ENCODE results near the gene GABRE.

The GABRE gene

DNA sequence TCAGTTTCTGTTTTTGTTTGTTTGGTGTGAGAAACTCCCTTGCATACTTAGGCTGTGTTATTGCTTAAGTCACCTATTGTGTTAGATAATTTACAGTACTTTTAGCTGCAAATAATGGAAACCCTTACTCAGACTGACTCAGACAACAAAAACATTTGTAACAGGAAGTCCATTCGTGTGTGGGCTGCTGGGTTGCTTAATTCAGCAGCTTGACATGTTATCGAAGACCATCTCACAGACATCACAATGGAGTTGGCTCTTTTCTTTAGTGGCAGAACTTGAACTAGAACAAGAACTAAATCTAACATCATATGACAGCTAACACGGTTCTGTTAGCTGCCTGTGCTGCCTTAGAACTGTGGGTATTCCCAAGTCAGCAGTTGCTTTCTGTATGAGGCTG lies 9.9 kb upstream of the GABRE start:
- Histone ChIP-seq H2BK5ac (ENCODE audit: low read length) (no peak overlapping the region), H3K4me2 (ENCODE audit: low read length) (no peak overlapping the region), H3K18ac (ENCODE audit: low read length) (no peak overlapping the region), H3K27me3 (ENCODE audit: insufficient read depth, low read length, poor library complexity) (no peaks in the 10 kb centered on the region), H2BK120ac (ENCODE audit: low read depth, low read length) (no peak overlapping the region), H3K56ac (ENCODE audit: low read length) (no peak overlapping the region), H2BK15ac (replicated peaks; ENCODE audit: low read depth) (no peak overlapping the region), H3K9ac (ENCODE audit: low read length) (no peak overlapping the region), H3K79me1 (ENCODE audit: low read length) (no peaks in the 10 kb centered on the region), H3K4ac (ENCODE audit: low read depth, low read length) (no peak overlapping the region), H3K23ac (ENCODE audit: low read length) (no peak overlapping the region), H3K4me1 (ENCODE audit: control insufficient read depth, low read depth, low read length) (no peaks in the 10 kb centered on the region), H3K36me3 (ENCODE audit: control insufficient read depth, insufficient read depth, low read length) (no peaks in the 10 kb centered on the region), H3K79me2 (ENCODE audit: control insufficient read depth, insufficient read depth, low read length) (no peaks in the 10 kb centered on the region), H2AK5ac (ENCODE audit: low read length) (no peak overlapping the region), H3K4me3 (ENCODE audit: low read length) (no peak overlapping the region), H3K27ac (ENCODE audit: low read depth, low read length) (no peak overlapping the region), H4K5ac (ENCODE audit: low read length) (no peak overlapping the region), H4K8ac (ENCODE audit: low read depth, low read length) (no peak overlapping the region)
- no CpG with 5 or more reads among the region's 3 CpGs for WGBS (ENCODE audit: extremely low coverage, insufficient coverage, low lambda C conversion rate)
- DNase-seq, result no peak

DNA sequence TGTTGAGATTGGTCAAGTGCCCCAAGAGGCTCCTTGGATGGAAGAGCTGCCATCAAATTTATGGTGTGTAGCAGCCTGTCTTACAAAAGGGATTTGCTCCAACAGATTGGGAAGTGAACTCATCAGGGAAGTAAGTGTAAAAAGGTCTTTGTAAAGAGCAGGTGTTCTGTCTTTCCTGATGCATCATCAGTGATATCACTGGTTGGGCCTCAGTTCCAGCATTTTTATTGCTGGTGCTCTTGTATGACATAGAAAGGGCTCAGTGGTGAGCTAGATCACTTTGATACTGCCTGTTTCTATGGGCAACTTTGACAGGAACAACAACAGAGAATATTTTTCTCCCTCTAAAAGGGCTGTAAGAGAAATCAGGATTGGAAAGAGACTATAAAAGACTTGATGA lies 8.7 kb upstream of the GABRE start:
- Histone ChIP-seq H3K27me3 (ENCODE audit: insufficient read depth, low read length, poor library complexity) (no peaks in the 10 kb centered on the region), H3K4me2 (ENCODE audit: low read length) (no peak overlapping the region), H3K9ac (ENCODE audit: low read length) (no peak overlapping the region), H3K18ac (ENCODE audit: low read length) (no peak overlapping the region), H4K5ac (ENCODE audit: low read length) (no peak overlapping the region), H3K23ac (ENCODE audit: low read length) (no peak overlapping the region), H2BK15ac (replicated peaks; ENCODE audit: low read depth) (no peak overlapping the region), H3K36me3 (ENCODE audit: control insufficient read depth, insufficient read depth, low read length) (no peaks in the 10 kb centered on the region), H2BK5ac (ENCODE audit: low read length) (no peak overlapping the region), H3K27ac (ENCODE audit: low read depth, low read length) (no peak overlapping the region), H3K4me3 (ENCODE audit: low read length) (no peak overlapping the region), H3K4me1 (ENCODE audit: control insufficient read depth, low read depth, low read length) (no peaks in the 10 kb centered on the region), H3K79me2 (ENCODE audit: control insufficient read depth, insufficient read depth, low read length) (no peaks in the 10 kb centered on the region), H2BK120ac (ENCODE audit: low read depth, low read length) (no peak overlapping the region), H3K79me1 (ENCODE audit: low read length) (no peaks in the 10 kb centered on the region), H3K4ac (ENCODE audit: low read depth, low read length) (no peak overlapping the region), H4K8ac (ENCODE audit: low read depth, low read length) (no peak overlapping the region), H2AK5ac (ENCODE audit: low read length) (no peak overlapping the region), H3K56ac (ENCODE audit: low read length) (no peak overlapping the region)
- DNase-seq, result no peak

DNA sequence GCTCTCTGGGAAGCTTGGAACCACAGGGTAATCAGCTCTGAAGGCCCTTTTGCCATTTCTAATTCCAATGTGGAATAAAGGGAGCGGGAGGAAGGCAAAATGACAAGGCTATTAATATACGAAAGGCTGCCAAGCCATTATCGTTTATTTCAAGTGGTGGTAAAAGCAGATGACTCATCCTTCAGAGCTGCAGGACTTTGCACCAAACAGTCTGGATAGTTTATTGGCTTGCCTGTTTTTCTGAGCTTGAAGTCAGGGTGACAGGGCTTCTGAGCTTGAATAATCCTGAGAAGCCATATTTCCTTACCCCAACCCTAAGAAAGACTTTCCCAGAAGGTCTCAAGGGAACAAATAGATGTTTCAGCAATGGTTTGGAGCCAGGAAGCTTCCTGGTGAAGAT lies 7.7 kb upstream of the GABRE start:
- H3K4ac ChIP-seq (ENCODE audit: low read depth, low read length), result no peak overlapping the region
- no peak overlapping the region for H3K23ac ChIP-seq (ENCODE audit: low read length)
- H3K4me3 ChIP-seq (ENCODE audit: low read length), result no peak overlapping the region
- no peak overlapping the region for H3K4me2 ChIP-seq (ENCODE audit: low read length)
- no peak overlapping the region for H2AK5ac ChIP-seq (ENCODE audit: low read length)
- no CpG with 5 or more reads among the region's 3 CpGs for WGBS (ENCODE audit: extremely low coverage, insufficient coverage, low lambda C conversion rate)
- H3K18ac ChIP-seq (ENCODE audit: low read length), result no peak overlapping the region
- H3K9ac ChIP-seq (ENCODE audit: low read length), result no peak overlapping the region
- no peaks in the 10 kb centered on the region for H3K79me2 ChIP-seq (ENCODE audit: control insufficient read depth, insufficient read depth, low read length)
- H3K27me3 ChIP-seq (ENCODE audit: insufficient read depth, low read length, poor library complexity), result no peaks in the 10 kb centered on the region
- no peak overlapping the region for H3K56ac ChIP-seq (ENCODE audit: low read length)
- no peaks in the 10 kb centered on the region for H3K36me3 ChIP-seq (ENCODE audit: control insufficient read depth, insufficient read depth, low read length)
- H4K5ac ChIP-seq (ENCODE audit: low read length), result no peak overlapping the region
- H2BK120ac ChIP-seq (ENCODE audit: low read depth, low read length), result no peak overlapping the region
- no peak for DNase-seq
- H2BK5ac ChIP-seq (ENCODE audit: low read length), result no peak overlapping the region
- H3K79me1 ChIP-seq (ENCODE audit: low read length), result no peaks in the 10 kb centered on the region
- no peaks in the 10 kb centered on the region for H3K4me1 ChIP-seq (ENCODE audit: control insufficient read depth, low read depth, low read length)
- no peak overlapping the region for H2BK15ac ChIP-seq (replicated peaks; ENCODE audit: low read depth)
- no peak overlapping the region for H4K8ac ChIP-seq (ENCODE audit: low read depth, low read length)
- H3K27ac ChIP-seq (ENCODE audit: low read depth, low read length), result no peak overlapping the region

DNA sequence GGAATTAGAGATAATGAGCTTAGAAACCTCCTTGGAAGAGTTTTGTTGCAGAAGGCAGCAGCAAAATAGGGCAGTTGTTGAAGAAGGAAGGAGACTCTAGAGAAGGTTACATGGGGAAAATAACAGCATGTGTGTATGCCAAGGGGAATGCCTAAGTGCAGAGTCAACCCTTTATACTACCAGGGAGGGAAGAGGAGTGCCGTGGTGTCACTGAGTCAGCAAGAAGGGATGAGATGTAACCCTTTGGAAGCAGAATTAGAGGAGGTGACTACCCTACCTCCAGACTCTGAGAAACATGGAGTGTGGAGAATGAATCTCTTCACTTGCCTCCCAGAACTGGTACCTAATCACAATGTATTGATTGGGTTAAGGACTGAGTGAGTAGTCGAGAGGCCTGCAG lies 6.7 kb upstream of the GABRE start:
- H4K5ac ChIP-seq (ENCODE audit: low read length), result no peak overlapping the region
- no peak overlapping the region for H3K56ac ChIP-seq (ENCODE audit: low read length)
- no peak overlapping the region for H3K4ac ChIP-seq (ENCODE audit: low read depth, low read length)
- no peak overlapping the region for H2AK5ac ChIP-seq (ENCODE audit: low read length)
- H3K18ac ChIP-seq (ENCODE audit: low read length), result no peak overlapping the region
- no peak for DNase-seq
- H3K27me3 ChIP-seq (ENCODE audit: insufficient read depth, low read length, poor library complexity), result no peaks in the 10 kb centered on the region
- no peak overlapping the region for H2BK120ac ChIP-seq (ENCODE audit: low read depth, low read length)
- H3K4me1 ChIP-seq (ENCODE audit: control insufficient read depth, low read depth, low read length), result no peaks in the 10 kb centered on the region
- no peak overlapping the region for H3K4me3 ChIP-seq (ENCODE audit: low read length)
- no peak overlapping the region for H2BK15ac ChIP-seq (replicated peaks; ENCODE audit: low read depth)
- no peak overlapping the region for H4K8ac ChIP-seq (ENCODE audit: low read depth, low read length)
- no CpG with 5 or more reads among the region's 2 CpGs for WGBS (ENCODE audit: extremely low coverage, insufficient coverage, low lambda C conversion rate)
- no peak overlapping the region for H3K9ac ChIP-seq (ENCODE audit: low read length)
- H2BK5ac ChIP-seq (ENCODE audit: low read length), result no peak overlapping the region
- H3K27ac ChIP-seq (ENCODE audit: low read depth, low read length), result no peak overlapping the region
- H3K4me2 ChIP-seq (ENCODE audit: low read length), result no peak overlapping the region
- no peaks in the 10 kb centered on the region for H3K79me1 ChIP-seq (ENCODE audit: low read length)
- H3K79me2 ChIP-seq (ENCODE audit: control insufficient read depth, insufficient read depth, low read length), result no peaks in the 10 kb centered on the region
- H3K23ac ChIP-seq (ENCODE audit: low read length), result no peak overlapping the region
- no peaks in the 10 kb centered on the region for H3K36me3 ChIP-seq (ENCODE audit: control insufficient read depth, insufficient read depth, low read length)

DNA sequence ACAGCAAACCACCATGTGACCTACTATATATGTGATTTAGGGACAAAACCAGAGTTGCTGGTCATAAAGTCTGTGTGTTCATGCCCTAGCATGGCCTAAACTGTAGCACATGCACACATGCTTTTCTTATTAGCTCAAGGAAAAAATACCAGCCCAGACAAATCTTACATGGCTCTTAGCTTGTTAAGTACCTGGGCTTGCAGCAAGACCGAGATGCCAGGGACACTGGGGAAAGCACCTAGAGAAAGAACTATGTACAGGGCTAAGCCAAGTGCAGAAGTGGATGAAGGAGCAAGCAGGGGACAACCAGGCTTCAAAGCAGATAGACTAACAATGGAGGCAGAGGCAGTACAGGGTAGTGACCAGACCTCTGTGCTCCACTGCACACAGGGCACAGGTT lies 3.4 kb upstream of the GABRE start:
- DNase-seq, result no peak

DNA sequence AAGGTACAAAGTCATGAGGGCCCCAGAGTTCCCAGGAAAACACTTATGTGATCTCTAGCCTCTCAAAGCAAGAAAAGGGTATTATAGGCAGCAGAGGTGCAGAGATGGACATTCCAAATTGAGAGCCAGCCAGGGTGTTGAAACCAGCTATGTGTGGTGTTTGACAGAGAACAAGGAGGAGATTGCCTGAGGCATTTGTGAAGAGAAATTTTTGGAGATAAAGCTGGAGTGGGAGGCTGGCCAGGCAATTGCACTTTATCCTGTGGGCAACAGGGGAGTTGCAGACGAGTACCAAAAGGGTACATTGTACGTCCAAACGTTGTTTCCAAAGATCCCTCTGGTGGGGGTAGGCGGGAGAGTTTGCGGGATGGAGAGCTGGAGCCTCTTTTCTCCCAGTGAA lies 2.5 kb upstream of the GABRE start:
- no peak for DNase-seq
- Histone ChIP-seq H3K4me3 (ENCODE audit: low read length) (no peak overlapping the region), H3K79me1 (ENCODE audit: low read length) (no peaks in the 10 kb centered on the region), H3K4ac (ENCODE audit: low read depth, low read length) (no peak overlapping the region), H3K18ac (ENCODE audit: low read length) (no peak overlapping the region), H3K4me2 (ENCODE audit: low read length) (no peak overlapping the region), H3K36me3 (ENCODE audit: control insufficient read depth, insufficient read depth, low read length) (no peaks in the 10 kb centered on the region), H2BK5ac (ENCODE audit: low read length) (no peak overlapping the region), H3K23ac (ENCODE audit: low read length) (no peak overlapping the region), H2BK120ac (ENCODE audit: low read depth, low read length) (no peak overlapping the region), H3K9ac (ENCODE audit: low read length) (no peak overlapping the region), H4K8ac (ENCODE audit: low read depth, low read length) (no peak overlapping the region), H2AK5ac (ENCODE audit: low read length) (no peak overlapping the region), H3K27me3 (ENCODE audit: insufficient read depth, low read length, poor library complexity) (no peaks in the 10 kb centered on the region), H4K5ac (ENCODE audit: low read length) (no peak overlapping the region), H2BK15ac (replicated peaks; ENCODE audit: low read depth) (no peak overlapping the region), H3K27ac (ENCODE audit: low read depth, low read length) (no peak overlapping the region), H3K4me1 (ENCODE audit: control insufficient read depth, low read depth, low read length) (no peaks in the 10 kb centered on the region), H3K79me2 (ENCODE audit: control insufficient read depth, insufficient read depth, low read length) (no peaks in the 10 kb centered on the region), H3K56ac (ENCODE audit: low read length) (no peak overlapping the region)
- no CpG with 5 or more reads among the region's 5 CpGs for WGBS (ENCODE audit: extremely low coverage, insufficient coverage, low lambda C conversion rate)

More for the DNA sequence above, 3.4 kb upstream of the GABRE start:
- Histone ChIP-seq H3K4me2 (ENCODE audit: low read length) (no peak overlapping the region), H3K36me3 (ENCODE audit: control insufficient read depth, insufficient read depth, low read length) (no peaks in the 10 kb centered on the region), H4K5ac (ENCODE audit: low read length) (no peak overlapping the region), H3K4ac (ENCODE audit: low read depth, low read length) (no peak overlapping the region), H3K4me1 (ENCODE audit: control insufficient read depth, low read depth, low read length) (no peaks in the 10 kb centered on the region), H3K9ac (ENCODE audit: low read length) (no peak overlapping the region), H2BK15ac (replicated peaks; ENCODE audit: low read depth) (no peak overlapping the region), H3K56ac (ENCODE audit: low read length) (no peak overlapping the region), H2AK5ac (ENCODE audit: low read length) (no peak overlapping the region), H3K23ac (ENCODE audit: low read length) (no peak overlapping the region), H3K27me3 (ENCODE audit: insufficient read depth, low read length, poor library complexity) (no peaks in the 10 kb centered on the region), H3K79me1 (ENCODE audit: low read length) (no peaks in the 10 kb centered on the region), H3K18ac (ENCODE audit: low read length) (no peak overlapping the region), H3K27ac (ENCODE audit: low read depth, low read length) (no peak overlapping the region), H3K4me3 (ENCODE audit: low read length) (no peak overlapping the region), H4K8ac (ENCODE audit: low read depth, low read length) (no peak overlapping the region), H2BK120ac (ENCODE audit: low read depth, low read length) (no peak overlapping the region), H2BK5ac (ENCODE audit: low read length) (no peak overlapping the region), H3K79me2 (ENCODE audit: control insufficient read depth, insufficient read depth, low read length) (no peaks in the 10 kb centered on the region)
- WGBS (ENCODE audit: extremely low coverage, insufficient coverage, low lambda C conversion rate), result no CpG with 5 or more reads among the region's 1 CpG
